Measurements from ENCODE around the gene NCOA3. TPM values are rescaled to one million over a fixed set of nuclear protein-coding genes. Genes with fewer than 3 reads are reported as not detected.

NCOA3 gene
- total and polyA plus RNA-seq, 10 of the 15 experiments (the other 5 are each of a cell fraction or from before 2014, with no cell fraction given), result 16.9 to 96.2 (median 73.6) TPM

DNA sequence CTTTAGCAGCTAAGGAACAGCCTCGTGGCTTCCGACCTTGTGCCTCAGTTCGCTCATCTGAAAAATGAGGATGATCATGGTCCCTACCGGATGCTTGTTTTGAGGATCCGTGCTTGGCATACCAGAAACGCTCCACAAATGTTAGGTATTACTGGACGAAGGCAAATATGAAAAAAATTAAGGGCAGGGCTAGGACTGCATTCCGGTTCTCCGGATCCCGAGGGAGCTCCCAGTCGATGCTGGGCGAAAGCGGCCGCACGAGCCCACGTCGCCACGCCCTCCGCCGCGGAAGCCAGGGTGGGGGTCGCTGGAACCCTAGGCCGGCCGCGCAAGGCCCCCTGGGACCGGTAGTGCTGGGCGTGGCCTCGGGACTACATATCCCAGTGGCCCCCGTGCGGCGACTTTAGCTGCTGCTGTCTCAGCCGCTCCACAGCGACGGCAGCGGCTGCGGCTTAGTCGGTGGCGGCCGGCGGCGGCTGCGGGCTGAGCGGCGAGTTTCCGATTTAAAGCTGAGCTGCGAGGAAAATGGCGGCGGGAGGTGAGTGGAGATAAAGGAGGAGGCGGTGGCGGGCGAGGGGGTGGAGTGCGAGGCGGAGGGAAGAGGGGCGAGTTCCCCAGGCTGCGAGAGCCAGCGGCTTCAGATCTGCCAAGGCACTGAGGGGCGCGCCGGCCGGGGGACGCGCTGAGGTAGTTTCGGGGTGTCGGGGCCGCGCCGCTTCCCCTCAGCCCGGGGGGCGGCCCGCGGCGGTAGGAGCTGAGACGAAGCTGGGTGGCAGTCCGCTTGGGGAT is at the start of gene NCOA3 (continued):
- TF ChIP-seq, protein P1, sequence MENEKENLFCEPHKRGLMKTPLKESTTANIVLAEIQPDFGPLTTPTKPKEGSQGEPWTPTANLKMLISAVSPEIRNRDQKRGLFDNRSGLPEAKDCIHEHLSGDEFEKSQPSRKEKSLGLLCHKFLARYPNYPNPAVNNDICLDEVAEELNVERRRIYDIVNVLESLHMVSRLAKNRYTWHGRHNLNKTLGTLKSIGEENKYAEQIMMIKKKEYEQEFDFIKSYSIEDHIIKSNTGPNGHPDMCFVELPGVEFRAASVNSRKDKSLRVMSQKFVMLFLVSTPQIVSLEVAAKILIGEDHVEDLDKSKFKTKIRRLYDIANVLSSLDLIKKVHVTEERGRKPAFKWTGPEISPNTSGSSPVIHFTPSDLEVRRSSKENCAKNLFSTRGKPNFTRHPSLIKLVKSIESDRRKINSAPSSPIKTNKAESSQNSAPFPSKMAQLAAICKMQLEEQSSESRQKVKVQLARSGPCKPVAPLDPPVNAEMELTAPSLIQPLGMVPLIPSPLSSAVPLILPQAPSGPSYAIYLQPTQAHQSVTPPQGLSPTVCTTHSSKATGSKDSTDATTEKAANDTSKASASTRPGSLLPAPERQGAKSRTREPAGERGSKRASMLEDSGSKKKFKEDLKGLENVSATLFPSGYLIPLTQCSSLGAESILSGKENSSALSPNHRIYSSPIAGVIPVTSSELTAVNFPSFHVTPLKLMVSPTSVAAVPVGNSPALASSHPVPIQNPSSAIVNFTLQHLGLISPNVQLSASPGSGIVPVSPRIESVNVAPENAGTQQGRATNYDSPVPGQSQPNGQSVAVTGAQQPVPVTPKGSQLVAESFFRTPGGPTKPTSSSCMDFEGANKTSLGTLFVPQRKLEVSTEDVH (IDR thresholded peaks at IDR 0.05; ENCODE audit: low read depth, partially characterized antibody), result no peak
- TF ChIP-seq, protein P2, sequence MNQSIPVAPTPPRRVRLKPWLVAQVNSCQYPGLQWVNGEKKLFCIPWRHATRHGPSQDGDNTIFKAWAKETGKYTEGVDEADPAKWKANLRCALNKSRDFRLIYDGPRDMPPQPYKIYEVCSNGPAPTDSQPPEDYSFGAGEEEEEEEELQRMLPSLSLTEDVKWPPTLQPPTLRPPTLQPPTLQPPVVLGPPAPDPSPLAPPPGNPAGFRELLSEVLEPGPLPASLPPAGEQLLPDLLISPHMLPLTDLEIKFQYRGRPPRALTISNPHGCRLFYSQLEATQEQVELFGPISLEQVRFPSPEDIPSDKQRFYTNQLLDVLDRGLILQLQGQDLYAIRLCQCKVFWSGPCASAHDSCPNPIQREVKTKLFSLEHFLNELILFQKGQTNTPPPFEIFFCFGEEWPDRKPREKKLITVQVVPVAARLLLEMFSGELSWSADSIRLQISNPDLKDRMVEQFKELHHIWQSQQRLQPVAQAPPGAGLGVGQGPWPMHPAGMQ (IDR thresholded peaks at IDR 0.05; ENCODE audit: borderline replicate concordance), result peak; percentile 90
- no peak for TF ChIP-seq NFYB (IDR thresholded peaks at IDR 0.05; ENCODE audit: insufficient read depth, low read depth, low read length)
- TF ChIP-seq, protein P3, sequence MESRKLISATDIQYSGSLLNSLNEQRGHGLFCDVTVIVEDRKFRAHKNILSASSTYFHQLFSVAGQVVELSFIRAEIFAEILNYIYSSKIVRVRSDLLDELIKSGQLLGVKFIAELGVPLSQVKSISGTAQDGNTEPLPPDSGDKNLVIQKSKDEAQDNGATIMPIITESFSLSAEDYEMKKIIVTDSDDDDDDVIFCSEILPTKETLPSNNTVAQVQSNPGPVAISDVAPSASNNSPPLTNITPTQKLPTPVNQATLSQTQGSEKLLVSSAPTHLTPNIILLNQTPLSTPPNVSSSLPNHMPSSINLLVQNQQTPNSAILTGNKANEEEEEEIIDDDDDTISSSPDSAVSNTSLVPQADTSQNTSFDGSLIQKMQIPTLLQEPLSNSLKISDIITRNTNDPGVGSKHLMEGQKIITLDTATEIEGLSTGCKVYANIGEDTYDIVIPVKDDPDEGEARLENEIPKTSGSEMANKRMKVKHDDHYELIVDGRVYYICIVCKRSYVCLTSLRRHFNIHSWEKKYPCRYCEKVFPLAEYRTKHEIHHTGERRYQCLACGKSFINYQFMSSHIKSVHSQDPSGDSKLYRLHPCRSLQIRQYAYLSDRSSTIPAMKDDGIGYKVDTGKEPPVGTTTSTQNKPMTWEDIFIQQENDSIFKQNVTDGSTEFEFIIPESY (IDR thresholded peaks at IDR 0.05), result no peak; the same call in 1 of the 2 replicates
- peak; percentile 98 for TF ChIP-seq POLR2A (IDR thresholded peaks at IDR 0.05; ENCODE audit: low read depth, low read length)
- TF ChIP-seq YBX1 (IDR thresholded peaks at IDR 0.05), result no peak
- 0 out of 2 replicates have a peak, but pooled peaks have one; percentile 18 for TF ChIP-seq GABPA (IDR thresholded peaks at IDR 0.05; ENCODE audit: low read depth)
- no peak for TF ChIP-seq SMAD1 (IDR thresholded peaks at IDR 0.05; ENCODE audit: low read depth, partially characterized antibody)
- TF ChIP-seq, protein P4, sequence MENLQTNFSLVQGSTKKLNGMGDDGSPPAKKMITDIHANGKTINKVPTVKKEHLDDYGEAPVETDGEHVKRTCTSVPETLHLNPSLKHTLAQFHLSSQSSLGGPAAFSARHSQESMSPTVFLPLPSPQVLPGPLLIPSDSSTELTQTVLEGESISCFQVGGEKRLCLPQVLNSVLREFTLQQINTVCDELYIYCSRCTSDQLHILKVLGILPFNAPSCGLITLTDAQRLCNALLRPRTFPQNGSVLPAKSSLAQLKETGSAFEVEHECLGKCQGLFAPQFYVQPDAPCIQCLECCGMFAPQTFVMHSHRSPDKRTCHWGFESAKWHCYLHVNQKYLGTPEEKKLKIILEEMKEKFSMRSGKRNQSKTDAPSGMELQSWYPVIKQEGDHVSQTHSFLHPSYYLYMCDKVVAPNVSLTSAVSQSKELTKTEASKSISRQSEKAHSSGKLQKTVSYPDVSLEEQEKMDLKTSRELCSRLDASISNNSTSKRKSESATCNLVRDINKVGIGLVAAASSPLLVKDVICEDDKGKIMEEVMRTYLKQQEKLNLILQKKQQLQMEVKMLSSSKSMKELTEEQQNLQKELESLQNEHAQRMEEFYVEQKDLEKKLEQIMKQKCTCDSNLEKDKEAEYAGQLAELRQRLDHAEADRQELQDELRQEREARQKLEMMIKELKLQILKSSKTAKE (IDR thresholded peaks at IDR 0.05; ENCODE audit: low read depth, poor library complexity, severe bottlenecking), result no peak
- TF ChIP-seq MYC (IDR thresholded peaks at IDR 0.05; ENCODE audit: insufficient read depth, insufficient read length, insufficient replicate concordance, low read length, severe bottlenecking), result peak; percentile 1
- peak; percentile 46 for TF ChIP-seq RELA (IDR thresholded peaks at IDR 0.05; ENCODE audit: borderline replicate concordance, partially characterized antibody)
- no peak for TF ChIP-seq RBBP5 (conservative IDR thresholded peaks at IDR 0.05)
- TF ChIP-seq ZZZ3 (IDR thresholded peaks at IDR 0.05; ENCODE audit: control insufficient read depth, insufficient read length, low read depth), result no peak
- TF ChIP-seq RAD51 (IDR thresholded peaks at IDR 0.05), result no peak
- TF ChIP-seq NFYA (IDR thresholded peaks at IDR 0.05; ENCODE audit: borderline replicate concordance, low read depth, low read length), result no peak
- TF ChIP-seq CBX3 (IDR thresholded peaks at IDR 0.05; ENCODE audit: borderline replicate concordance, low read depth), result no peak
- TF ChIP-seq DPF2 (IDR thresholded peaks at IDR 0.05), result peak; percentile 83; the same call in 1 of the 2 replicates
- peak; percentile 88 for TF ChIP-seq SIN3A (IDR thresholded peaks at IDR 0.05; ENCODE audit: low read depth, low read length)
- TF ChIP-seq, protein P5, sequence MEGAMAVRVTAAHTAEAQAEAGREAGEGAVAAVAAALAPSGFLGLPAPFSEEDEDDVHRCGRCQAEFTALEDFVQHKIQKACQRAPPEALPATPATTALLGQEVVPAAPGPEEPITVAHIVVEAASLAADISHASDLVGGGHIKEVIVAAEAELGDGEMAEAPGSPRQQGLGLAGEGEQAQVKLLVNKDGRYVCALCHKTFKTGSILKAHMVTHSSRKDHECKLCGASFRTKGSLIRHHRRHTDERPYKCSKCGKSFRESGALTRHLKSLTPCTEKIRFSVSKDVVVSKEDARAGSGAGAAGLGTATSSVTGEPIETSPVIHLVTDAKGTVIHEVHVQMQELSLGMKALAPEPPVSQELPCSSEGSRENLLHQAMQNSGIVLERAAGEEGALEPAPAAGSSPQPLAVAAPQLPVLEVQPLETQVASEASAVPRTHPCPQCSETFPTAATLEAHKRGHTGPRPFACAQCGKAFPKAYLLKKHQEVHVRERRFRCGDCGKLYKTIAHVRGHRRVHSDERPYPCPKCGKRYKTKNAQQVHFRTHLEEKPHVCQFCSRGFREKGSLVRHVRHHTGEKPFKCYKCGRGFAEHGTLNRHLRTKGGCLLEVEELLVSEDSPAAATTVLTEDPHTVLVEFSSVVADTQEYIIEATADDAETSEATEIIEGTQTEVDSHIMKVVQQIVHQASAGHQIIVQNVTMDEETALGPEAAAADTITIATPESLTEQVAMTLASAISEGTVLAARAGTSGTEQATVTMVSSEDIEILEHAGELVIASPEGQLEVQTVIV (IDR thresholded peaks at IDR 0.05; ENCODE audit: borderline replicate concordance, partially characterized antibody), result peak; percentile 25

Data from GM12878 (cell line).